GM12878 (cell line): ENCODE data around the gene UBE3C. TPM values are rescaled to one million over a fixed set of nuclear protein-coding genes. Genes with fewer than 3 reads are reported as not detected.

ENCODE experiments used
- ATAC-seq: fragments of 200-7000 bp; cut with Tn5 transposase; 3 replicates; pipeline ENCODE4 v1.9.1; 2020; ENCODE audit warnings: mild to moderate bottlenecking, moderate library complexity
- BruUV-seq: library from RNA; stranded (reverse); fragments of 400-500 nt; replicated peaks from 2 replicates; lab custom pipeline; 2021; lab: Mats Ljungman, UMichigan
- CTCF ChIA-PET: fragments of 300-600 bp; sonication (Branson Sonifier 250); formaldehyde crosslinking; extraction: SDS; loops from one replicate; lab custom pipeline; 2021; ENCODE audit warnings: inconsistent platforms; lab: Yijun Ruan, JAX
- POLR2A ChIA-PET: fragments of 350-600 bp; formaldehyde crosslinking; extraction: SDS; loops from one replicate; lab custom pipeline; 2021; ENCODE audit warnings: inconsistent platforms; lab: Charles Lee
- RAD21 ChIA-PET: fragments of 300-600 bp; sonication (Branson Sonifier 250); formaldehyde crosslinking; loops from one replicate; lab custom pipeline; 2023; ENCODE audit warnings: antibody characterized with exemption; ENCODE audit not compliant: unreplicated experiment; lab: Charles Lee
- SMC1A ChIA-PET: fragments of 300-600 bp; sonication (Branson Sonifier 250); formaldehyde crosslinking; loops from one replicate; lab custom pipeline; 2023; ENCODE audit not compliant: unreplicated experiment, uncharacterized antibody; lab: Charles Lee
- DNase-seq: peaks from one replicate; pipeline ENCODE4 v3.0.0-alpha.2; 2011; ENCODE audit warnings: low read depth, low spot score
- FAIRE-seq: peaks from 3 replicates; lab custom pipeline; 2011; peaks lifted over from hg19 to GRCh38; lab: Jason Lieb, UNC
- H2AFZ ChIP-seq: 2 replicates; pipeline ENCODE4 v1.6.0; 2011; ENCODE audit warnings: low read depth, low read length, control low read depth; ENCODE audit not compliant: control insufficient read depth
- H3K27ac ChIP-seq: 2 replicates; pipeline ENCODE4 v1.5.1; 2011; ENCODE audit warnings: control low read depth; ENCODE audit not compliant: control insufficient read depth, insufficient read depth
- H3K27me3 ChIP-seq, 2 experiments: replicated peaks in 1 of 2; 2 replicates each; pipeline versions ENCODE4 v1.6.0 to v1.6.1; 2011; ENCODE audit warnings: low read length in 1 of 2; ENCODE audit not compliant: control insufficient read depth in 2 of 2, insufficient read depth in 2 of 2
- H3K36me3 ChIP-seq, 2 experiments: 2 replicates each; pipeline ENCODE4 v1.5.1; 2011; ENCODE audit warnings: low read length in 1 of 2; ENCODE audit not compliant: control insufficient read depth in 2 of 2, insufficient read depth in 2 of 2
- H3K4me1 ChIP-seq: 2 replicates; pipeline ENCODE4 v1.6.1; 2011; ENCODE audit warnings: mild to moderate bottlenecking, low read length, moderate library complexity, mixed read lengths; ENCODE audit not compliant: control insufficient read depth, insufficient read depth
- H3K4me2 ChIP-seq: 2 replicates; pipeline ENCODE4 v1.6.0; 2011; ENCODE audit warnings: control low read depth; ENCODE audit not compliant: control insufficient read depth, insufficient read depth
- H3K4me3 ChIP-seq: fragments of 200-600 bp; sonication (generic); 2 replicates; pipeline ENCODE4 v1.5.1; 2016
- H3K79me2 ChIP-seq: 2 replicates; pipeline ENCODE4 v1.6.0; 2011; ENCODE audit warnings: low read length; ENCODE audit not compliant: control insufficient read depth, insufficient read depth
- H3K9ac ChIP-seq: 2 replicates; pipeline ENCODE4 v1.8.0; 2011; ENCODE audit warnings: low read length, control low read depth, mixed read lengths; ENCODE audit not compliant: control insufficient read depth, insufficient read depth
- H3K9me3 ChIP-seq: replicated peaks from 3 replicates; pipeline ENCODE4 v1.5.1; 2011; ENCODE audit warnings: mild to moderate bottlenecking, low read length; ENCODE audit not compliant: control insufficient read depth, insufficient read depth
- H4K20me1 ChIP-seq: 2 replicates; pipeline ENCODE4 v1.6.0; 2011; ENCODE audit not compliant: control insufficient read depth, insufficient read depth
- ASH2L ChIP-seq: fragments of 300-600, 200-600 bp; sonication (generic); IDR thresholded peaks from 2 replicates; pipeline ENCODE4 v1.6.1; 2017; ENCODE audit warnings: low read depth, mild to moderate bottlenecking, borderline replicate concordance
- BACH1 ChIP-seq: fragments of 450-650 bp; IDR thresholded peaks from 2 replicates; pipeline ENCODE4 v1.6.1; 2017; ENCODE audit warnings: mild to moderate bottlenecking, borderline replicate concordance
- CEBPB ChIP-seq, 2 experiments: fragments of 150-350 bp in 1 of 2; IDR thresholded peaks; 2 replicates each; pipeline ENCODE4 v1.6.1; 2012 to 2014; ENCODE audit warnings: low read depth in 2 of 2, low read length in 2 of 2, borderline replicate concordance in 1 of 2, inconsistent platforms in 1 of 2
- DPF2 ChIP-seq: fragments of 450-650 bp; IDR thresholded peaks from 2 replicates; pipeline ENCODE4 v1.6.1; 2017; ENCODE audit warnings: mild to moderate bottlenecking
- EP300 ChIP-seq, 2 experiments: fragments of 150-350 bp in 1 of 2; IDR thresholded peaks; 2 replicates each; pipeline ENCODE4 v1.6.1; 2011 to 2012; ENCODE audit warnings: low read depth in 2 of 2, low read length in 2 of 2, borderline replicate concordance in 1 of 2, improper control_type of control experiment in 1 of 2, inconsistent platforms in 1 of 2; ENCODE audit not compliant: control insufficient read depth in 1 of 2
- FOXM1 ChIP-seq: IDR thresholded peaks from 2 replicates; pipeline ENCODE4 v1.6.1; 2012; ENCODE audit warnings: low read depth, mild to moderate bottlenecking, inconsistent platforms, low read length, moderate library complexity
- GATAD2B ChIP-seq: fragments of 450-650 bp; conservative IDR thresholded peaks from 2 replicates; pipeline ENCODE4 v1.6.1; 2017; ENCODE audit warnings: low read depth, mild to moderate bottlenecking, moderate library complexity
- MTA3 ChIP-seq: IDR thresholded peaks from 2 replicates; pipeline ENCODE4 v1.6.1; 2012; ENCODE audit warnings: low read length, inconsistent platforms, borderline replicate concordance
- NFXL1 ChIP-seq: fragments of 450-650 bp; IDR thresholded peaks from 2 replicates; pipeline ENCODE4 v1.6.1; 2017; ENCODE audit warnings: antibody characterized with exemption, mild to moderate bottlenecking, borderline replicate concordance
- PKNOX1 ChIP-seq: fragments of 450-650 bp; IDR thresholded peaks from 2 replicates; pipeline ENCODE4 v1.6.1; 2016; ENCODE audit warnings: mild to moderate bottlenecking
- POU2F2 ChIP-seq: IDR thresholded peaks from 3 replicates; pipeline ENCODE4 v1.6.1; 2011; ENCODE audit warnings: low read depth, mild to moderate bottlenecking, low read length, borderline replicate concordance
- ZNF274 ChIP-seq: IDR thresholded peaks from one replicate; pipeline ENCODE4 v1.8.0; 2011; ENCODE audit not compliant: insufficient read length, insufficient read depth
- WGBS: methylation state at CpG from one replicate; pipeline ENCODE4 v1.1.6; 2016; ENCODE audit warnings: low lambda C conversion rate; ENCODE audit not compliant: insufficient replicate concordance, insufficient coverage; ENCODE audit errors: missing lambda C conversion rate; 5-methylcytosine and 5-hydroxymethylcytosine counted together
- in situ Hi-C: fragments of 300-500 bp; cut with MboI; formaldehyde crosslinking; loops from 9 replicates; pipeline ENCODE4 v1.14.3; 2018; ENCODE audit warnings: mixed read lengths
- intact Hi-C: fragments of 100-400 bp; cut with micrococcal nuclease; formaldehyde crosslinking; loops from one replicate; pipeline ENCODE4 v1.14.2; 2022; ENCODE audit not compliant: unreplicated experiment
- polyA plus RNA-seq, 11 experiments: library from polyadenylated mRNA; depleted of rRNA in 4 of 11; unstranded in 6 of 11; stranded (reverse) in 5 of 11; fragments of >200 nt; fragmentation: Nextera tagmentation in 4 of 11; fragmentation: Illumina TruSeq in 1 of 11; extraction: Ambion mirVana in 4 of 11; extraction: Trizol in 1 of 11; gene quantifications; 1 replicate in 1 of 11; 2 replicates in 10 of 11; pipeline versions ENCODE4 v1.2.1 to v1.2.3, GENCODE V29; 2011 to 2016; ENCODE audit warnings: inconsistent platforms in 2 of 11, missing spikeins in 2 of 11, low read depth in 1 of 11
- total RNA-seq, 4 experiments: library from RNA; depleted of rRNA in 3 of 4; stranded (reverse); fragments of >200 nt in 3 of 4; fragmentation: Illumina TruSeq in 1 of 4; extraction: Trizol in 1 of 4; gene quantifications; 2 replicates each; pipeline versions ENCODE4 v1.2.1 to v1.2.3, GENCODE V29; 2013 to 2021
- TF ChIP-seq, protein P1 (sequence below): IDR thresholded peaks from 2 replicates; pipeline ENCODE4 v1.6.1; 2011; ENCODE audit warnings: low read depth, mild to moderate bottlenecking, low read length, moderate library complexity, borderline replicate concordance; ENCODE audit errors: extremely low read depth
- TF ChIP-seq, protein P2 (sequence below): fragments of 450-650 bp; IDR thresholded peaks from 2 replicates; pipeline ENCODE4 v1.6.1; 2017; ENCODE audit warnings: borderline replicate concordance

UBE3C gene
- total and polyA plus RNA-seq, 10 of the 15 experiments (the other 5 are each of a cell fraction or from before 2014, with no cell fraction given) = 7.9 to 65.9 (median 45.2) TPM

DNA sequence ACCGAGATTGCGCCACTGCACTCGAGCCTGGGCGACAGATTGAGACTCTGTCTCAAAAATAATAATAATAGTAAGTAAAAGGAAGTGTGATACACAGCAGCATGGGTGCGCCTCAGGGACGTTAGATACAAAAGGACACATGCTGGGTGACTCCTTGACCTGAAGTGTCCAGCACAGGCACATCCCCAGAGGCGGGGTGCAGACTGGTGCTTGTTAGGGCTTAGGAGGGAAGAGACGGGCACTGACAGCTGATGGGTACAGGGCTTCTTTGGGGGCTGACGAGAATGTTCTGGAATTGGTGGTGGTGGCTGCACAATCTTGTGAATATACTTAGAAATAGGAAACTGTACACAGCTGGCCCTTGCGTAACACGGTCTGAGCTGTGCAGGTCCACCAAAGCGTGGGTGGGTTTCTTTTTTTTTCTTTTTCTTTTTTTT is 136.3 kb downstream of the UBE3C start:
- Histone ChIP-seq H2AFZ (no peak overlapping the region), H4K20me1 (no peaks in the 10 kb centered on the region), H3K9ac (no peak overlapping the region), H3K4me2 (no peak overlapping the region), H3K4me3 (no peak overlapping the region), H3K4me1 (no peaks in the 10 kb centered on the region), H3K79me2 (no peaks in the 10 kb centered on the region), H3K9me3 (no peaks in the 10 kb centered on the region), H3K27me3 (no peaks in the 10 kb centered on the region; a peak in 1 of 4 replicates), H3K36me3 (peaks cover 0 to 3% of the 10 kb centered on the region in 2 experiments; a peak in 2 of 4 replicates), H3K27ac (no peak overlapping the region)
- no peak for DNase-seq
- CTCF ChIA-PET = interaction anchor here (1.3 to 4.3 kb wide), 3 partner anchors 23 to 71 kb away, joined by 3 to 27 read pairs (median 6); no protein-coding TSS in a partner anchor
- 75% methylated on average over 12 of the region's 12 CpGs for WGBS
- RAD21 ChIA-PET = interaction anchor here (1.3 kb wide), 1 partner anchor 303 kb away, joined by 5 read pairs; no protein-coding TSS in a partner anchor
- TF ChIP-seq FOXM1 (no peak), DPF2 (no peak)
- in situ Hi-C loops (loop anchor here (5.0 to 25.0 kb wide), 2 partner anchors 303 to 1463 kb away; partner anchors contain the start of gene SHH), intact Hi-C loops (no loop called here)
- POLR2A ChIA-PET = interaction anchor here (0.6 to 0.7 kb wide), 2 partner anchors 308 to 1480 kb away, joined by 5 read pairs; no protein-coding TSS in a partner anchor
- FAIRE-seq = no peak
- no TSS peak for BruUV-seq
- SMC1A ChIA-PET = interaction anchor here (1.6 to 2.0 kb wide), 3 partner anchors 64 to 325 kb away, joined by 5 to 13 read pairs (median 6); partner anchors contain the start of gene NOM1
- no peak for ATAC-seq

DNA sequence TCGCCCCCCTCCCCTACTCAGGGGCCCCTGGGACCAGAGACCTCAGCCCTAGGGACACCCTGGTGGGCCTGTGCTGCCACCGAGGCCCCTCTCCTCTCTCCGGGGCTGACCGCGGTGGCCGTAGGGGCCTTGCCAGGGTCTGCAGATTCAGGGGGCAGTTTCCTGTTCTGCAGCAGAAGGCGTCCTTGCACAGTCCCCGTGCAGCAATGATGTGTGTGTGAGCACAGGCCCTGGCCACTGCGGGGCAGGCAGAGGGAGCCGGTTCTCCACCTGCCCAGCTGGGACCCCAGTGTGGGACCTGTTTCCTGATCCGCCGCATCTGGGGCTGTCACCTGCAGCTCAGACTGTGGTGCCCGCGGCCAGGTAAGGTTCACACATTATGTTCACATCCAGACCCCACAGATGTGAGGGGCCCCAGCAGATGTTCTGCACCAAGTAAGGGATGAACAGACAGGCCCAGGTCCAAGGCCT is 137.4 kb downstream of the UBE3C start:
- H3K36me3 ChIP-seq = no peaks in the 10 kb centered on the region; a peak in 1 of 4 replicates
- 82% methylated on average over 14 of the region's 14 CpGs for WGBS
- DNase-seq (no peak), ATAC-seq (no peak), FAIRE-seq (no peak)
- ChIA-PET RAD21 (no interaction called here), POLR2A (no interaction called here), CTCF (no interaction called here), SMC1A (no interaction called here)
- in situ Hi-C loops (no loop called here), intact Hi-C loops (no loop called here)
- no peaks in the 10 kb centered on the region; a peak in 1 of 4 replicates for H3K27me3 ChIP-seq
- no peak overlapping the region for H3K4me2 ChIP-seq
- no peaks in the 10 kb centered on the region for H3K79me2 ChIP-seq
- no peak overlapping the region for H3K27ac ChIP-seq
- no peak overlapping the region for H2AFZ ChIP-seq
- no peaks in the 10 kb centered on the region for H3K4me1 ChIP-seq
- no peak overlapping the region for H3K9ac ChIP-seq
- no TSS peak for BruUV-seq
- H3K4me3 ChIP-seq = no peak overlapping the region
- no peaks in the 10 kb centered on the region for H3K9me3 ChIP-seq
- no peaks in the 10 kb centered on the region for H4K20me1 ChIP-seq
- TF ChIP-seq, protein P1, sequence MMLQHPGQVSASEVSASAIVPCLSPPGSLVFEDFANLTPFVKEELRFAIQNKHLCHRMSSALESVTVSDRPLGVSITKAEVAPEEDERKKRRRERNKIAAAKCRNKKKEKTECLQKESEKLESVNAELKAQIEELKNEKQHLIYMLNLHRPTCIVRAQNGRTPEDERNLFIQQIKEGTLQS = no peak
- no peak for TF ChIP-seq ASH2L
- TF ChIP-seq EP300 (IDR thresholded peaks at IDR 0.05; ENCODE audit: borderline replicate concordance in 1 of 2, control insufficient read depth in 1 of 2, low read depth in 2 of 2, low read length in 2 of 2) = no peak
- no peak for TF ChIP-seq BACH1
- no peak for TF ChIP-seq MTA3
- TF ChIP-seq NFXL1 = no peak
- TF ChIP-seq PKNOX1 = no peak
- no peak for TF ChIP-seq ZNF274
- TF ChIP-seq CEBPB (IDR thresholded peaks at IDR 0.05; ENCODE audit: borderline replicate concordance in 1 of 2, low read depth in 2 of 2, low read length in 2 of 2) = no peak
- TF ChIP-seq, protein P2, sequence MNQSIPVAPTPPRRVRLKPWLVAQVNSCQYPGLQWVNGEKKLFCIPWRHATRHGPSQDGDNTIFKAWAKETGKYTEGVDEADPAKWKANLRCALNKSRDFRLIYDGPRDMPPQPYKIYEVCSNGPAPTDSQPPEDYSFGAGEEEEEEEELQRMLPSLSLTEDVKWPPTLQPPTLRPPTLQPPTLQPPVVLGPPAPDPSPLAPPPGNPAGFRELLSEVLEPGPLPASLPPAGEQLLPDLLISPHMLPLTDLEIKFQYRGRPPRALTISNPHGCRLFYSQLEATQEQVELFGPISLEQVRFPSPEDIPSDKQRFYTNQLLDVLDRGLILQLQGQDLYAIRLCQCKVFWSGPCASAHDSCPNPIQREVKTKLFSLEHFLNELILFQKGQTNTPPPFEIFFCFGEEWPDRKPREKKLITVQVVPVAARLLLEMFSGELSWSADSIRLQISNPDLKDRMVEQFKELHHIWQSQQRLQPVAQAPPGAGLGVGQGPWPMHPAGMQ = no peak
- no peak for TF ChIP-seq POU2F2
- TF ChIP-seq GATAD2B = no peak
